IMR-90 (cell line): Measurements from ENCODE around the gene CPLX4. TPM values are rescaled to one million over a fixed set of nuclear protein-coding genes. Genes with fewer than 3 reads are reported as not detected.

Source experiments
- ATAC-seq: fragments of 200-7000 bp; cut with Tn5 transposase; 2 replicates; pipeline ENCODE4 v1.9.1; 2020; ENCODE audit warnings: low read depth, mild to moderate bottlenecking, moderate library complexity
- BruUV-seq: library from RNA; stranded (reverse); fragments of 400-500 nt; replicated peaks from 2 replicates; lab custom pipeline; 2021; lab: Mats Ljungman, UMichigan
- CTCF ChIA-PET: fragments of 300-600 bp; formaldehyde crosslinking; extraction: SDS; loops from one replicate; lab custom pipeline; 2021; ENCODE audit warnings: antibody characterized with exemption; lab: Yijun Ruan, JAX
- POLR2A ChIA-PET: fragments of 300-600 bp; sonication (Branson Sonifier 250); formaldehyde crosslinking; loops from one replicate; lab custom pipeline; 2022; ENCODE audit warnings: antibody characterized with exemption; ENCODE audit not compliant: unreplicated experiment; lab: Charles Lee
- DNase-seq: peaks from one replicate; pipeline ENCODE4 v3.0.0; 2013
- H2AFZ ChIP-seq: replicated peaks from 2 replicates; pipeline ENCODE3; 2013; ENCODE audit warnings: low read length, mild to moderate bottlenecking; ENCODE audit not compliant: poor library complexity
- H2AK5ac ChIP-seq: 2 replicates; pipeline ENCODE4 v1.6.1; 2013; ENCODE audit warnings: low read depth, low read length, inconsistent platforms
- H2AK9ac ChIP-seq: replicated peaks from 2 replicates; pipeline ENCODE3; 2013; ENCODE audit warnings: mild to moderate bottlenecking, low read depth, low read length, moderate library complexity; ENCODE audit not compliant: poor library complexity
- H2BK120ac ChIP-seq: 2 replicates; pipeline ENCODE4 v1.6.1; 2013; ENCODE audit warnings: low read depth, low read length, inconsistent platforms
- H2BK15ac ChIP-seq: 3 replicates; pipeline ENCODE4 v1.6.1; 2013; ENCODE audit warnings: low read depth, low read length, inconsistent platforms
- H2BK20ac ChIP-seq: 2 replicates; pipeline ENCODE4 v1.6.1; 2013; ENCODE audit warnings: low read depth, mild to moderate bottlenecking, inconsistent platforms, low read length, moderate library complexity
- H2BK5ac ChIP-seq: 2 replicates; pipeline ENCODE4 v1.6.1; 2013; ENCODE audit warnings: mild to moderate bottlenecking, low read depth, low read length, inconsistent platforms; ENCODE audit not compliant: poor library complexity, severe bottlenecking
- H3K14ac ChIP-seq: replicated peaks from 2 replicates; pipeline ENCODE4 v1.6.1; 2013; ENCODE audit warnings: low read depth, low read length, inconsistent platforms
- H3K18ac ChIP-seq: 2 replicates; pipeline ENCODE4 v1.6.1; 2013; ENCODE audit warnings: low read depth, low read length, control low read depth
- H3K23ac ChIP-seq: 2 replicates; pipeline ENCODE4 v1.6.1; 2013; ENCODE audit warnings: low read depth, low read length, inconsistent platforms
- H3K27ac ChIP-seq: 2 replicates; pipeline ENCODE4 v1.5.1; 2013; ENCODE audit warnings: mild to moderate bottlenecking, control low read depth, low read length; ENCODE audit not compliant: insufficient read depth
- H3K27me3 ChIP-seq: 2 replicates; pipeline ENCODE4 v1.6.1; 2013; ENCODE audit warnings: low read length; ENCODE audit not compliant: control insufficient read depth, insufficient read depth
- H3K36me3 ChIP-seq: 2 replicates; pipeline ENCODE4 v1.6.1; 2013; ENCODE audit warnings: low read length, mixed read lengths; ENCODE audit not compliant: control insufficient read depth, insufficient read depth
- H3K4ac ChIP-seq: 2 replicates; pipeline ENCODE4 v1.6.1; 2013; ENCODE audit warnings: low read depth, low read length, inconsistent platforms
- H3K4me1 ChIP-seq: 2 replicates; pipeline ENCODE4 v1.6.1; 2013; ENCODE audit warnings: low read length, mixed read lengths; ENCODE audit not compliant: control insufficient read depth, insufficient read depth
- H3K4me2 ChIP-seq: 2 replicates; pipeline ENCODE4 v1.6.1; 2013; ENCODE audit warnings: low read depth, mild to moderate bottlenecking, control low read depth, low read length, moderate library complexity
- H3K4me3 ChIP-seq: 2 replicates; pipeline ENCODE4 v1.5.1; 2013; ENCODE audit warnings: low read depth, mild to moderate bottlenecking, control low read depth, low read length, moderate library complexity; ENCODE audit not compliant: insufficient read depth
- H3K56ac ChIP-seq: 2 replicates; pipeline ENCODE4 v1.6.1; 2013; ENCODE audit warnings: low read length, inconsistent platforms; ENCODE audit not compliant: insufficient read depth; ENCODE audit errors: extremely low read depth
- H3K79me1 ChIP-seq, 2 experiments: 2 replicates each; pipeline ENCODE4 v1.6.1; 2013; ENCODE audit warnings: low read length in 2 of 2, inconsistent platforms in 1 of 2, low read depth in 1 of 2
- H3K9ac ChIP-seq: 2 replicates; pipeline ENCODE4 v1.6.1; 2013; ENCODE audit warnings: low read depth, low read length, control low read depth
- H3K9me1 ChIP-seq: 2 replicates; pipeline ENCODE4 v1.6.1; 2013; ENCODE audit warnings: low read length, inconsistent platforms; ENCODE audit not compliant: insufficient read depth
- H3K9me3 ChIP-seq: 2 replicates; pipeline ENCODE4 v1.6.1; 2013; ENCODE audit warnings: low read length; ENCODE audit not compliant: control insufficient read depth, insufficient read depth
- H4K20me1 ChIP-seq: 2 replicates; pipeline ENCODE4 v1.6.1; 2013; ENCODE audit warnings: low read length, inconsistent platforms; ENCODE audit not compliant: insufficient read depth
- H4K5ac ChIP-seq: 2 replicates; pipeline ENCODE4 v1.6.1; 2013; ENCODE audit warnings: mild to moderate bottlenecking, low read depth, low read length, control low read depth
- H4K8ac ChIP-seq, 2 experiments: 2 replicates each; pipeline ENCODE4 v1.6.1; 2013; ENCODE audit warnings: low read depth in 2 of 2, low read length in 2 of 2, control low read depth in 1 of 2, inconsistent platforms in 1 of 2
- H4K91ac ChIP-seq: 2 replicates; pipeline ENCODE4 v1.6.1; 2013; ENCODE audit warnings: low read depth, low read length, inconsistent platforms; ENCODE audit not compliant: insufficient read depth
- BHLHE40 ChIP-seq: fragments of 150-350 bp; IDR thresholded peaks from 2 replicates; pipeline ENCODE4 v1.6.1; 2016; ENCODE audit warnings: mild to moderate bottlenecking, low read depth, low read length
- CEBPB ChIP-seq: IDR thresholded peaks from 2 replicates; pipeline ENCODE4 v1.6.1; 2012; ENCODE audit warnings: low read depth, low read length, improper control_type of control experiment
- CHD1 ChIP-seq: IDR thresholded peaks from 2 replicates; pipeline ENCODE4 v1.6.1; 2012; ENCODE audit warnings: low read depth, low read length, improper control_type of control experiment
- FOS ChIP-seq: fragments of 150-350 bp; IDR thresholded peaks from 2 replicates; pipeline ENCODE4 v1.6.1; 2016; ENCODE audit warnings: low read depth, low read length
- MAFK ChIP-seq: IDR thresholded peaks from 2 replicates; pipeline ENCODE4 v1.6.1; 2012; ENCODE audit warnings: low read depth, low read length, improper control_type of control experiment
- MAZ ChIP-seq: IDR thresholded peaks from 2 replicates; pipeline ENCODE4 v1.6.1; 2012; ENCODE audit warnings: low read depth, mild to moderate bottlenecking, low read length, improper control_type of control experiment, moderate library complexity, borderline replicate concordance
- MXI1 ChIP-seq: IDR thresholded peaks from 2 replicates; pipeline ENCODE4 v1.6.1; 2012; ENCODE audit warnings: low read depth, mild to moderate bottlenecking, low read length, moderate library complexity, borderline replicate concordance
- NFE2L2 ChIP-seq: fragments of 150-350 bp; IDR thresholded peaks from 2 replicates; pipeline ENCODE4 v1.6.1; 2016; ENCODE audit warnings: low read depth, mild to moderate bottlenecking, low read length
- POLR2A ChIP-seq: IDR thresholded peaks from 2 replicates; pipeline ENCODE4 v1.6.1; 2012; ENCODE audit warnings: mild to moderate bottlenecking, low read depth, low read length
- RAD21 ChIP-seq: IDR thresholded peaks from 2 replicates; pipeline ENCODE4 v1.6.1; 2012; ENCODE audit warnings: low read length, improper control_type of control experiment
- RCOR1 ChIP-seq: IDR thresholded peaks from 2 replicates; pipeline ENCODE4 v1.6.1; 2012; ENCODE audit warnings: mild to moderate bottlenecking, low read length, improper control_type of control experiment; ENCODE audit not compliant: insufficient replicate concordance
- RFX5 ChIP-seq: IDR thresholded peaks from 2 replicates; pipeline ENCODE4 v1.8.0; 2012; ENCODE audit warnings: low read depth, mild to moderate bottlenecking, low read length, moderate library complexity
- SMC3 ChIP-seq: fragments of 150-350 bp; IDR thresholded peaks from 2 replicates; pipeline ENCODE4 v1.6.1; 2016; ENCODE audit warnings: low read depth, mild to moderate bottlenecking, antibody characterized with exemption, low read length, moderate library complexity
- WGBS, 2 experiments: methylation state at CpG; one replicate each; pipeline versions ENCODE4 v1.1.5 to v1.1.7; 2013; ENCODE audit warnings: missing lambda C conversion rate in 2 of 2; ENCODE audit not compliant: insufficient read length in 1 of 2; ENCODE audit errors: extremely low coverage in 2 of 2; 5-methylcytosine and 5-hydroxymethylcytosine counted together
- dilution Hi-C: fragments of 300-500 bp; cut with HindIII; formaldehyde crosslinking; loops from one replicate; pipeline ENCODE4 v1.14.3; 2018; ENCODE audit warnings: low sequenced_read_pairs; ENCODE audit not compliant: unreplicated experiment
- in situ Hi-C: fragments of 300-500 bp; cut with MboI; formaldehyde crosslinking; loops from 3 replicates; pipeline ENCODE4 v1.14.3; 2019; ENCODE audit warnings: low sequenced_read_pairs, inconsistent platforms, mixed read lengths
- intact Hi-C: fragments of 100-400 bp; cut with micrococcal nuclease; formaldehyde crosslinking; loops from 2 replicates; pipeline ENCODE4 v1.10.0; 2022
- polyA plus RNA-seq, 3 experiments: library from polyadenylated mRNA; depleted of rRNA; stranded (reverse); fragments of >200 nt; gene quantifications; 2 replicates each; pipeline ENCODE4 v1.2.3, GENCODE V29; 2012; ENCODE audit warnings: low replicate concordance in 1 of 3
- total RNA-seq: library from RNA; depleted of rRNA; stranded (reverse); fragments of >200 nt; gene quantifications from 2 replicates; pipeline ENCODE4 v1.2.3, GENCODE V29; 2012
- TF ChIP-seq, protein P1 (sequence below): conservative IDR thresholded peaks from 2 replicates; pipeline ENCODE4 v1.5.1; 2012; ENCODE audit warnings: mild to moderate bottlenecking, low read depth, low read length, improper control_type of control experiment
- TF ChIP-seq, protein P2 (sequence below): fragments of 150-350 bp; IDR thresholded peaks from 2 replicates; pipeline ENCODE4 v1.6.1; 2016; ENCODE audit warnings: low read depth, mild to moderate bottlenecking, low read length, moderate library complexity, borderline replicate concordance
- TF ChIP-seq, protein P3 (sequence below): fragments of 150-350 bp; IDR thresholded peaks from 2 replicates; pipeline ENCODE4 v1.6.1; 2017; ENCODE audit warnings: mild to moderate bottlenecking, antibody characterized with exemption, low read length, low read depth

Gene CPLX4
- total and polyA plus RNA-seq, 2 of the 4 experiments (the other 2 are of a cell fraction), result not detected

DNA sequence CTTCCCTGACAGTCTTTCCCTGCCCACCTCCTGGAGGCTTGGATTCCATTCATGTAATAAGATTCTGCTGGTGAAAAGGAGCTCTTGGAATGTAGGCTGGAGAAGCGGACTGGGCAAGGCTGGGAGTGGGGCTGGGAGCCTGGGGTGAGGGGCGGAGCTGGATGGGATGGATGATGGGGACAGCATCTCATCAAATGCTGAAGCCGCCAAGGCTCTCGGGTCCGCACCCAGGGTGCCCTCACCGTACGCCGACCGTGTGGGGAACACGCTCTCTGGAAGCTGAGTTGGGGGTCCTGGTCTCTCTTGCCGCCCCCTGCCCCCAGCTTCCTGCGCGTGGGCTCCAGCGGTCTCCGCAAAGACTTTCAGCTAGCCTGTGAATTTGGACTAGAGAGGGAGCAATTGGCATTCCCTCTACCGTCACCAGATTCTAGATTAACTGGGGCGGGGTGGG lies 54.3 kb downstream of the CPLX4 start:
- TF ChIP-seq CHD1 (no peak), RAD21 (no peak), CEBPB (no peak), RCOR1 (no peak), SMC3 (no peak), RFX5 (no peak), POLR2A (no peak), BHLHE40 (no peak), MAFK (no peak), NFE2L2 (no peak), MXI1 (no peak), MAZ (no peak), FOS (no peak)
- TF ChIP-seq, protein P1, sequence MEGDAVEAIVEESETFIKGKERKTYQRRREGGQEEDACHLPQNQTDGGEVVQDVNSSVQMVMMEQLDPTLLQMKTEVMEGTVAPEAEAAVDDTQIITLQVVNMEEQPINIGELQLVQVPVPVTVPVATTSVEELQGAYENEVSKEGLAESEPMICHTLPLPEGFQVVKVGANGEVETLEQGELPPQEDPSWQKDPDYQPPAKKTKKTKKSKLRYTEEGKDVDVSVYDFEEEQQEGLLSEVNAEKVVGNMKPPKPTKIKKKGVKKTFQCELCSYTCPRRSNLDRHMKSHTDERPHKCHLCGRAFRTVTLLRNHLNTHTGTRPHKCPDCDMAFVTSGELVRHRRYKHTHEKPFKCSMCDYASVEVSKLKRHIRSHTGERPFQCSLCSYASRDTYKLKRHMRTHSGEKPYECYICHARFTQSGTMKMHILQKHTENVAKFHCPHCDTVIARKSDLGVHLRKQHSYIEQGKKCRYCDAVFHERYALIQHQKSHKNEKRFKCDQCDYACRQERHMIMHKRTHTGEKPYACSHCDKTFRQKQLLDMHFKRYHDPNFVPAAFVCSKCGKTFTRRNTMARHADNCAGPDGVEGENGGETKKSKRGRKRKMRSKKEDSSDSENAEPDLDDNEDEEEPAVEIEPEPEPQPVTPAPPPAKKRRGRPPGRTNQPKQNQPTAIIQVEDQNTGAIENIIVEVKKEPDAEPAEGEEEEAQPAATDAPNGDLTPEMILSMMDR, result no peak
- TF ChIP-seq, protein P2, sequence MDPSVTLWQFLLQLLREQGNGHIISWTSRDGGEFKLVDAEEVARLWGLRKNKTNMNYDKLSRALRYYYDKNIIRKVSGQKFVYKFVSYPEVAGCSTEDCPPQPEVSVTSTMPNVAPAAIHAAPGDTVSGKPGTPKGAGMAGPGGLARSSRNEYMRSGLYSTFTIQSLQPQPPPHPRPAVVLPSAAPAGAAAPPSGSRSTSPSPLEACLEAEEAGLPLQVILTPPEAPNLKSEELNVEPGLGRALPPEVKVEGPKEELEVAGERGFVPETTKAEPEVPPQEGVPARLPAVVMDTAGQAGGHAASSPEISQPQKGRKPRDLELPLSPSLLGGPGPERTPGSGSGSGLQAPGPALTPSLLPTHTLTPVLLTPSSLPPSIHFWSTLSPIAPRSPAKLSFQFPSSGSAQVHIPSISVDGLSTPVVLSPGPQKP, result no peak
- TF ChIP-seq, protein P3, sequence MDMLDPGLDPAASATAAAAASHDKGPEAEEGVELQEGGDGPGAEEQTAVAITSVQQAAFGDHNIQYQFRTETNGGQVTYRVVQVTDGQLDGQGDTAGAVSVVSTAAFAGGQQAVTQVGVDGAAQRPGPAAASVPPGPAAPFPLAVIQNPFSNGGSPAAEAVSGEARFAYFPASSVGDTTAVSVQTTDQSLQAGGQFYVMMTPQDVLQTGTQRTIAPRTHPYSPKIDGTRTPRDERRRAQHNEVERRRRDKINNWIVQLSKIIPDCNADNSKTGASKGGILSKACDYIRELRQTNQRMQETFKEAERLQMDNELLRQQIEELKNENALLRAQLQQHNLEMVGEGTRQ, result no peak
- dilution Hi-C loops, result no loop called here

More for the DNA sequence above, 54.3 kb downstream of the CPLX4 start:
- Histone ChIP-seq H3K9me3 (peaks cover 12% of the 10 kb centered on the region; the same call in 1 of the 2 replicates), H4K8ac (no peak overlapping the region), H3K27ac (no peak overlapping the region), H3K79me1 (no peaks in the 10 kb centered on the region), H4K5ac (no peak overlapping the region), H2BK15ac (no peak overlapping the region), H2BK120ac (no peak overlapping the region), H4K91ac (no peak overlapping the region), H3K4me3 (no peak overlapping the region), H2BK20ac (no peak overlapping the region), H2AK9ac (no peak overlapping the region), H2AK5ac (no peak overlapping the region), H3K9me1 (no peaks in the 10 kb centered on the region), H4K20me1 (no peaks in the 10 kb centered on the region; the same call in 1 of the 2 replicates), H3K36me3 (no peaks in the 10 kb centered on the region), H3K4me1 (no peaks in the 10 kb centered on the region), H3K18ac (no peak overlapping the region), H3K56ac (no peak overlapping the region), H3K4me2 (no peak overlapping the region), H3K4ac (no peak overlapping the region), H3K27me3 (peaks cover 63% of the 10 kb centered on the region), H3K23ac (no peak overlapping the region), H3K9ac (no peak overlapping the region), H2BK5ac (no peak overlapping the region), H2AFZ (no peak overlapping the region), H3K14ac (no peak overlapping the region)
- in situ Hi-C loops, result no loop called here
- ChIA-PET POLR2A (no interaction called here), CTCF (interaction anchor here (1.3 to 1.5 kb wide), 2 partner anchors 15 to 44 kb away, joined by 5 read pairs; no protein-coding TSS in a partner anchor)
- intact Hi-C loops, result no loop called here
- 2% methylated on average over 7 of the region's 17 CpGs; no CpG with 5 or more reads in 1 of the 2 experiments for whole genome bisulfite sequencing, 2 experiments
- ATAC-seq (no peak; the same call in 1 of the 2 replicates), DNase-seq (no peak)
- BruUV-seq, result no TSS peak
